IMR-90 (cell line): Measurements from ENCODE around the gene TRIM47. TPM values are rescaled to one million over a fixed set of nuclear protein-coding genes. Genes with fewer than 3 reads are reported as not detected.

Experiments used
- ATAC-seq: fragments of 200-7000 bp; cut with Tn5 transposase; 2 replicates; pipeline ENCODE4 v1.9.1; 2020; ENCODE audit warnings: low read depth, mild to moderate bottlenecking, moderate library complexity
- BruUV-seq: library from RNA; stranded (reverse); fragments of 400-500 nt; replicated peaks from 2 replicates; lab custom pipeline; 2021; lab: Mats Ljungman, UMichigan
- CTCF ChIA-PET: fragments of 300-600 bp; formaldehyde crosslinking; extraction: SDS; loops from one replicate; lab custom pipeline; 2021; ENCODE audit warnings: antibody characterized with exemption; lab: Yijun Ruan, JAX
- POLR2A ChIA-PET: fragments of 300-600 bp; sonication (Branson Sonifier 250); formaldehyde crosslinking; loops from one replicate; lab custom pipeline; 2022; ENCODE audit warnings: antibody characterized with exemption; ENCODE audit not compliant: unreplicated experiment; lab: Charles Lee
- DNase-seq: peaks from one replicate; pipeline ENCODE4 v3.0.0; 2013
- H2AFZ ChIP-seq: replicated peaks from 2 replicates; pipeline ENCODE3; 2013; ENCODE audit warnings: low read length, mild to moderate bottlenecking; ENCODE audit not compliant: poor library complexity
- H2AK5ac ChIP-seq: 2 replicates; pipeline ENCODE4 v1.6.1; 2013; ENCODE audit warnings: low read depth, low read length, inconsistent platforms
- H2AK9ac ChIP-seq: replicated peaks from 2 replicates; pipeline ENCODE3; 2013; ENCODE audit warnings: mild to moderate bottlenecking, low read depth, low read length, moderate library complexity; ENCODE audit not compliant: poor library complexity
- H2BK120ac ChIP-seq: 2 replicates; pipeline ENCODE4 v1.6.1; 2013; ENCODE audit warnings: low read depth, low read length, inconsistent platforms
- H2BK15ac ChIP-seq: 3 replicates; pipeline ENCODE4 v1.6.1; 2013; ENCODE audit warnings: low read depth, low read length, inconsistent platforms
- H2BK20ac ChIP-seq: 2 replicates; pipeline ENCODE4 v1.6.1; 2013; ENCODE audit warnings: low read depth, mild to moderate bottlenecking, inconsistent platforms, low read length, moderate library complexity
- H2BK5ac ChIP-seq: 2 replicates; pipeline ENCODE4 v1.6.1; 2013; ENCODE audit warnings: mild to moderate bottlenecking, low read depth, low read length, inconsistent platforms; ENCODE audit not compliant: poor library complexity, severe bottlenecking
- H3K14ac ChIP-seq: replicated peaks from 2 replicates; pipeline ENCODE4 v1.6.1; 2013; ENCODE audit warnings: low read depth, low read length, inconsistent platforms
- H3K18ac ChIP-seq: 2 replicates; pipeline ENCODE4 v1.6.1; 2013; ENCODE audit warnings: low read depth, low read length, control low read depth
- H3K23ac ChIP-seq: 2 replicates; pipeline ENCODE4 v1.6.1; 2013; ENCODE audit warnings: low read depth, low read length, inconsistent platforms
- H3K27ac ChIP-seq: 2 replicates; pipeline ENCODE4 v1.5.1; 2013; ENCODE audit warnings: mild to moderate bottlenecking, control low read depth, low read length; ENCODE audit not compliant: insufficient read depth
- H3K27me3 ChIP-seq: 2 replicates; pipeline ENCODE4 v1.6.1; 2013; ENCODE audit warnings: low read length; ENCODE audit not compliant: control insufficient read depth, insufficient read depth
- H3K36me3 ChIP-seq: 2 replicates; pipeline ENCODE4 v1.6.1; 2013; ENCODE audit warnings: low read length, mixed read lengths; ENCODE audit not compliant: control insufficient read depth, insufficient read depth
- H3K4ac ChIP-seq: 2 replicates; pipeline ENCODE4 v1.6.1; 2013; ENCODE audit warnings: low read depth, low read length, inconsistent platforms
- H3K4me1 ChIP-seq: 2 replicates; pipeline ENCODE4 v1.6.1; 2013; ENCODE audit warnings: low read length, mixed read lengths; ENCODE audit not compliant: control insufficient read depth, insufficient read depth
- H3K4me2 ChIP-seq: 2 replicates; pipeline ENCODE4 v1.6.1; 2013; ENCODE audit warnings: low read depth, mild to moderate bottlenecking, control low read depth, low read length, moderate library complexity
- H3K4me3 ChIP-seq: 2 replicates; pipeline ENCODE4 v1.5.1; 2013; ENCODE audit warnings: low read depth, mild to moderate bottlenecking, control low read depth, low read length, moderate library complexity; ENCODE audit not compliant: insufficient read depth
- H3K56ac ChIP-seq: 2 replicates; pipeline ENCODE4 v1.6.1; 2013; ENCODE audit warnings: low read length, inconsistent platforms; ENCODE audit not compliant: insufficient read depth; ENCODE audit errors: extremely low read depth
- H3K79me1 ChIP-seq, 2 experiments: 2 replicates each; pipeline ENCODE4 v1.6.1; 2013; ENCODE audit warnings: low read length in 2 of 2, inconsistent platforms in 1 of 2, low read depth in 1 of 2
- H3K9ac ChIP-seq: 2 replicates; pipeline ENCODE4 v1.6.1; 2013; ENCODE audit warnings: low read depth, low read length, control low read depth
- H3K9me1 ChIP-seq: 2 replicates; pipeline ENCODE4 v1.6.1; 2013; ENCODE audit warnings: low read length, inconsistent platforms; ENCODE audit not compliant: insufficient read depth
- H3K9me3 ChIP-seq: 2 replicates; pipeline ENCODE4 v1.6.1; 2013; ENCODE audit warnings: low read length; ENCODE audit not compliant: control insufficient read depth, insufficient read depth
- H4K20me1 ChIP-seq: 2 replicates; pipeline ENCODE4 v1.6.1; 2013; ENCODE audit warnings: low read length, inconsistent platforms; ENCODE audit not compliant: insufficient read depth
- H4K5ac ChIP-seq: 2 replicates; pipeline ENCODE4 v1.6.1; 2013; ENCODE audit warnings: mild to moderate bottlenecking, low read depth, low read length, control low read depth
- H4K8ac ChIP-seq, 2 experiments: 2 replicates each; pipeline ENCODE4 v1.6.1; 2013; ENCODE audit warnings: low read depth in 2 of 2, low read length in 2 of 2, control low read depth in 1 of 2, inconsistent platforms in 1 of 2
- H4K91ac ChIP-seq: 2 replicates; pipeline ENCODE4 v1.6.1; 2013; ENCODE audit warnings: low read depth, low read length, inconsistent platforms; ENCODE audit not compliant: insufficient read depth
- BHLHE40 ChIP-seq: fragments of 150-350 bp; IDR thresholded peaks from 2 replicates; pipeline ENCODE4 v1.6.1; 2016; ENCODE audit warnings: mild to moderate bottlenecking, low read depth, low read length
- CEBPB ChIP-seq: IDR thresholded peaks from 2 replicates; pipeline ENCODE4 v1.6.1; 2012; ENCODE audit warnings: low read depth, low read length, improper control_type of control experiment
- POLR2A ChIP-seq: IDR thresholded peaks from 2 replicates; pipeline ENCODE4 v1.6.1; 2012; ENCODE audit warnings: mild to moderate bottlenecking, low read depth, low read length
- WGBS, 2 experiments: methylation state at CpG; one replicate each; pipeline versions ENCODE4 v1.1.5 to v1.1.7; 2013; ENCODE audit warnings: missing lambda C conversion rate in 2 of 2; ENCODE audit not compliant: insufficient read length in 1 of 2; ENCODE audit errors: extremely low coverage in 2 of 2; 5-methylcytosine and 5-hydroxymethylcytosine counted together
- dilution Hi-C: fragments of 300-500 bp; cut with HindIII; formaldehyde crosslinking; loops from one replicate; pipeline ENCODE4 v1.14.3; 2018; ENCODE audit warnings: low sequenced_read_pairs; ENCODE audit not compliant: unreplicated experiment
- in situ Hi-C: fragments of 300-500 bp; cut with MboI; formaldehyde crosslinking; loops from 3 replicates; pipeline ENCODE4 v1.14.3; 2019; ENCODE audit warnings: low sequenced_read_pairs, inconsistent platforms, mixed read lengths
- intact Hi-C: fragments of 100-400 bp; cut with micrococcal nuclease; formaldehyde crosslinking; loops from 2 replicates; pipeline ENCODE4 v1.10.0; 2022
- polyA plus RNA-seq, 3 experiments: library from polyadenylated mRNA; depleted of rRNA; stranded (reverse); fragments of >200 nt; gene quantifications; 2 replicates each; pipeline ENCODE4 v1.2.3, GENCODE V29; 2012; ENCODE audit warnings: low replicate concordance in 1 of 3
- total RNA-seq: library from RNA; depleted of rRNA; stranded (reverse); fragments of >200 nt; gene quantifications from 2 replicates; pipeline ENCODE4 v1.2.3, GENCODE V29; 2012
- TF ChIP-seq, protein P1 (sequence below): fragments of 150-350 bp; IDR thresholded peaks from 2 replicates; pipeline ENCODE4 v1.6.1; 2017; ENCODE audit warnings: mild to moderate bottlenecking, antibody characterized with exemption, low read length, low read depth
- TF ChIP-seq, protein P2 (sequence below): fragments of 150-350 bp; IDR thresholded peaks from 2 replicates; pipeline ENCODE4 v1.6.1; 2016; ENCODE audit warnings: low read depth, mild to moderate bottlenecking, low read length, moderate library complexity, borderline replicate concordance

Gene TRIM47
- total and polyA plus RNA-seq, 2 of the 4 experiments (the other 2 are of a cell fraction): 1.4 to 7.5 TPM

DNA sequence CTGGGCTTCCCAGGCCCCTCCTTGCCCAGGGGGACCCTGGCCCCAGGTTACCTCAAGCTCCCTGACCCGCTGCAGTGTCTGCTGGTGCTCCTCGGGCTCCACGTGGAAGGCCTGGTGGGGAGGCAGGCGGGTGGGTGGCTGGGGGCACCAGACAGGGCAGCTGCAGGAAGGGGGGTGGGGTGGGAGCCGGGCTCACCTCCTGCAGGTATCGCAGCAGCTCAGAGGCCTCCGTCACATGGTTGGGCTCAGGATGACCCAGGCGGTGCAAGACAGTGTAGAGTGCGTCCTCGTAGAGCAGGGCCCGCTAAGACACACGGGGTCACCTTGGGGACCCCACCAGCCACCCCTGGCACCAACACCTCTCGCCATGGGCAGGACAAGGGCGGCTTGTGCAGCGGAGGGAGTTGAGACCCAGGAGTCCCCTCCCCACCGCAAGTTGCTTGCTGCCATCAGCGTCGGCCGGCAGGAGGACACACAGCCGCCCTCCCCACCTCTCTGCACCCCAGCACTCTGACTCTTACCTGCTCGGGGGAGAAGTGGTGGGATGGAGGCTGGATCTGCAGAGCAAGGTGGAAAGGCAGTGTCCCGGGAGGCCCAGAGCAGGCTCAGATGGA lies 35.3 kb downstream of the TRIM47 start:
- no peak overlapping the region for H3K9ac ChIP-seq
- intact Hi-C loops: no loop called here
- H3K4me3 ChIP-seq: no peak overlapping the region
- in situ Hi-C loops: no loop called here
- H2BK5ac ChIP-seq: no peak overlapping the region
- no peak for ATAC-seq
- TF ChIP-seq, protein P1, sequence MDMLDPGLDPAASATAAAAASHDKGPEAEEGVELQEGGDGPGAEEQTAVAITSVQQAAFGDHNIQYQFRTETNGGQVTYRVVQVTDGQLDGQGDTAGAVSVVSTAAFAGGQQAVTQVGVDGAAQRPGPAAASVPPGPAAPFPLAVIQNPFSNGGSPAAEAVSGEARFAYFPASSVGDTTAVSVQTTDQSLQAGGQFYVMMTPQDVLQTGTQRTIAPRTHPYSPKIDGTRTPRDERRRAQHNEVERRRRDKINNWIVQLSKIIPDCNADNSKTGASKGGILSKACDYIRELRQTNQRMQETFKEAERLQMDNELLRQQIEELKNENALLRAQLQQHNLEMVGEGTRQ: no peak
- no peak for TF ChIP-seq CEBPB
- TF ChIP-seq BHLHE40: no peak
- TF ChIP-seq, protein P2, sequence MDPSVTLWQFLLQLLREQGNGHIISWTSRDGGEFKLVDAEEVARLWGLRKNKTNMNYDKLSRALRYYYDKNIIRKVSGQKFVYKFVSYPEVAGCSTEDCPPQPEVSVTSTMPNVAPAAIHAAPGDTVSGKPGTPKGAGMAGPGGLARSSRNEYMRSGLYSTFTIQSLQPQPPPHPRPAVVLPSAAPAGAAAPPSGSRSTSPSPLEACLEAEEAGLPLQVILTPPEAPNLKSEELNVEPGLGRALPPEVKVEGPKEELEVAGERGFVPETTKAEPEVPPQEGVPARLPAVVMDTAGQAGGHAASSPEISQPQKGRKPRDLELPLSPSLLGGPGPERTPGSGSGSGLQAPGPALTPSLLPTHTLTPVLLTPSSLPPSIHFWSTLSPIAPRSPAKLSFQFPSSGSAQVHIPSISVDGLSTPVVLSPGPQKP: no peak
- no peak for TF ChIP-seq POLR2A
- H3K27me3 ChIP-seq: no peaks in the 10 kb centered on the region
- no peak overlapping the region for H4K5ac ChIP-seq
- no peak overlapping the region for H3K4ac ChIP-seq
- POLR2A ChIA-PET: no interaction called here
- no peaks in the 10 kb centered on the region; the same call in 1 of the 2 replicates for H4K20me1 ChIP-seq
- H3K18ac ChIP-seq: no peak overlapping the region
- H2BK120ac ChIP-seq: no peak overlapping the region
- no peak overlapping the region for H4K8ac ChIP-seq
- no peak overlapping the region for H3K56ac ChIP-seq
- dilution Hi-C loops: no loop called here
- H3K4me2 ChIP-seq: no peak overlapping the region
- 0 out of 2 replicates have a peak, but pooled peaks cover 4% of the 10 kb centered on the region for H3K9me1 ChIP-seq
- no peak overlapping the region for H3K14ac ChIP-seq
- H2BK15ac ChIP-seq: no peak overlapping the region
- CTCF ChIA-PET: interaction anchor here (1.0 kb wide), 1 partner anchor 13 kb away, joined by 3 read pairs; no protein-coding TSS in a partner anchor
- H3K27ac ChIP-seq: no peak overlapping the region
- DNase-seq: no peak
- H2AK5ac ChIP-seq: no peak overlapping the region; the same call in 1 of the 2 replicates
- peaks cover 22% of the 10 kb centered on the region; the same call in 1 of the 2 replicates for H3K36me3 ChIP-seq
- H2BK20ac ChIP-seq: no peak overlapping the region
- BruUV-seq: no TSS peak
- H4K91ac ChIP-seq: no peak overlapping the region
- no peak overlapping the region for H3K23ac ChIP-seq
- no CpG with 5 or more reads among the region's 22 CpGs for WGBS, 2 experiments
- no peak overlapping the region for H2AK9ac ChIP-seq
- no peaks in the 10 kb centered on the region for H3K9me3 ChIP-seq
- 0 out of 4 replicates have a peak, but pooled peaks cover 0 to 2% of the 10 kb centered on the region in 2 experiments for H3K79me1 ChIP-seq
- no peak overlapping the region for H2AFZ ChIP-seq
- peaks cover 6% of the 10 kb centered on the region for H3K4me1 ChIP-seq
